Small intestine (tissue), 7 donors: ENCODE results near the gene CFAP410. TPM values are rescaled to one million over a fixed set of nuclear protein-coding genes. Genes with fewer than 3 reads are reported as not detected.

Experiments used
- DNase-seq, 2 donors: peaks; one replicate each; pipeline versions ENCODE4 v3.0.0 to v3.0.0-alpha.2; 2013
- FAIRE-seq: peaks from 2 replicates; lab custom pipeline; 2012; peaks lifted over from hg19 to GRCh38; lab: Jason Lieb, UNC
- H3K27ac ChIP-seq, 3 donors: one replicate each; pipeline ENCODE4 v1.5.1; 2013; ENCODE audit warnings: low read length in 2 of 3, mild to moderate bottlenecking in 2 of 3, control low read depth in 1 of 3, inconsistent platforms in 1 of 3, low read depth in 1 of 3, moderate library complexity in 1 of 3
- H3K27me3 ChIP-seq, 3 donors: one replicate each; pipeline ENCODE4 v1.6.1; 2013; ENCODE audit warnings: low read length in 3 of 3, inconsistent platforms in 1 of 3; ENCODE audit not compliant: control insufficient read depth in 3 of 3, insufficient read depth in 3 of 3
- H3K36me3 ChIP-seq, 3 donors: one replicate each; pipeline ENCODE4 v1.6.1; 2013; ENCODE audit warnings: low read length in 3 of 3, inconsistent platforms in 1 of 3, low read depth in 1 of 3, mild to moderate bottlenecking in 1 of 3, moderate library complexity in 1 of 3; ENCODE audit not compliant: control insufficient read depth in 3 of 3, insufficient read depth in 2 of 3
- H3K4me1 ChIP-seq, 3 donors: one replicate each; pipeline ENCODE4 v1.6.1; 2013; ENCODE audit warnings: low read length in 2 of 3, inconsistent platforms in 1 of 3, low read depth in 1 of 3, mild to moderate bottlenecking in 1 of 3, moderate library complexity in 1 of 3; ENCODE audit not compliant: control insufficient read depth in 3 of 3, insufficient read depth in 2 of 3
- H3K4me3 ChIP-seq, 3 donors: one replicate each; pipeline ENCODE4 v1.5.1; 2013; ENCODE audit warnings: low read length in 3 of 3, control low read depth in 1 of 3, inconsistent platforms in 1 of 3, low read depth in 1 of 3, mild to moderate bottlenecking in 1 of 3, moderate library complexity in 1 of 3
- H3K9me3 ChIP-seq, 2 donors: one replicate each; pipeline ENCODE4 v1.6.1; 2013; ENCODE audit warnings: low read depth in 1 of 2, low read length in 1 of 2; ENCODE audit not compliant: control insufficient read depth in 2 of 2, insufficient read depth in 1 of 2
- WGBS, 3 donors: extraction: QIAGEN DNeasy Blood & Tissue Kit; methylation state at CpG; one replicate each; pipeline ENCODE4 v1.1.7; 2013; 5-methylcytosine and 5-hydroxymethylcytosine counted together
- polyA plus RNA-seq, 4 donors: library from polyadenylated mRNA; stranded (reverse) in 3 of 4; unstranded in 1 of 4; fragments of 200-250 nt in 3 of 4; fragments of 120-200 nt in 1 of 4; gene quantifications; one replicate each; pipeline versions ENCODE4 v1.2.1 to v1.2.3, GENCODE V29; 2013
- donor health status: healthy with polysubstance abuse.
- donor health status: control.
- donor health status: control.
- donor health status: Bipolar disorder and iron deficiency.
- donor health status: healthy.

The CFAP410 gene
- polyA plus RNA-seq, 4 donors, result 17.9 to 35.9 (median 32.3) TPM

- Histone ChIP-seq H3K4me3 (no peak overlapping the region), H3K27ac (no peak overlapping the region), H3K36me3 (peaks cover 8 to 96% (median 14%) of the 10 kb centered on the region in 3 donors), H3K9me3 (no peaks in the 10 kb centered on the region), H3K27me3 (no peaks in the 10 kb centered on the region), H3K4me1 (no peaks in the 10 kb centered on the region)
- DNase-seq, result no peak
- FAIRE-seq, result no peak
- 83 to 85% (median 83%) methylated on average over 25 to 26 of the region's 26 CpGs for WGBS, 3 donors
Measured at GRCh38 chr21:44326716-44327602, 12.2 kb downstream of the CFAP410 start.

GRCh38 chr21:44326272-44326647, 12.9 kb downstream of the CFAP410 start:
- DNase-seq, result no peak
- Histone ChIP-seq H3K9me3 (no peaks in the 10 kb centered on the region), H3K27ac (no peak overlapping the region), H3K27me3 (no peaks in the 10 kb centered on the region), H3K4me1 (no peaks in the 10 kb centered on the region), H3K4me3 (no peak overlapping the region), H3K36me3 (peaks cover 13 to 96% (median 18%) of the 10 kb centered on the region in 3 donors)
- WGBS, 3 donors, result 89 to 92% (median 91%) methylated on average over 9 to 13 of the region's 13 CpGs
- FAIRE-seq, result no peak

GRCh38 chr21:44325386-44326271, 13.6 kb downstream of the CFAP410 start:
- DNase-seq, result no peak
- WGBS, 3 donors, result 84 to 92% (median 90%) methylated on average over 40 to 44 of the region's 44 CpGs
- Histone ChIP-seq H3K27me3 (no peaks in the 10 kb centered on the region), H3K36me3 (peaks cover 18 to 95% (median 19%) of the 10 kb centered on the region in 3 donors), H3K9me3 (no peaks in the 10 kb centered on the region), H3K4me1 (no peaks in the 10 kb centered on the region), H3K4me3 (no peak overlapping the region), H3K27ac (no peak overlapping the region)
- FAIRE-seq, result no peak

- DNase-seq (no peak), FAIRE-seq (no peak)
- H3K9me3 ChIP-seq, result no peaks in the 10 kb centered on the region
- no peak overlapping the region for H3K4me3 ChIP-seq
- 93 to 98% (median 97%) methylated on average over 6 to 11 of the region's 11 CpGs for WGBS, 3 donors
- no peak overlapping the region for H3K27ac ChIP-seq
- H3K36me3 ChIP-seq, result peaks cover 21 to 94% (median 22%) of the 10 kb centered on the region in 3 donors
- no peaks in the 10 kb centered on the region for H3K27me3 ChIP-seq
- no peaks in the 10 kb centered on the region for H3K4me1 ChIP-seq
Measured at GRCh38 chr21:44324854-44325107, 14.4 kb downstream of the CFAP410 start.

GRCh38 chr21:44324106-44324853, 14.9 kb downstream of the CFAP410 start:
- WGBS, 3 donors, result 94 to 96% (median 95%) methylated on average over 34 to 37 of the region's 37 CpGs
- no peak for FAIRE-seq
- peaks cover 21 to 96% (median 23%) of the 10 kb centered on the region in 3 donors for H3K36me3 ChIP-seq

GRCh38 chr21:44323591-44323990, 15.6 kb downstream of the CFAP410 start:
- FAIRE-seq (no peak), DNase-seq (no peak)
- WGBS, 3 donors, result 87 to 90% (median 87%) methylated on average over 18 to 20 of the region's 20 CpGs
- peaks cover 21 to 97% (median 27%) of the 10 kb centered on the region in 3 donors for H3K36me3 ChIP-seq
- no peaks in the 10 kb centered on the region for H3K9me3 ChIP-seq
- H3K27ac ChIP-seq, result no peak overlapping the region
- no peaks in the 10 kb centered on the region for H3K27me3 ChIP-seq
- no peaks in the 10 kb centered on the region for H3K4me1 ChIP-seq
- H3K4me3 ChIP-seq, result no peak overlapping the region

More at GRCh38 chr21:44324106-44324853, 14.9 kb downstream of the CFAP410 start:
- no peaks in the 10 kb centered on the region for H3K9me3 ChIP-seq
- no peaks in the 10 kb centered on the region for H3K27me3 ChIP-seq
- H3K4me3 ChIP-seq, result no peak overlapping the region
- DNase-seq, result no peak
- no peak overlapping the region for H3K27ac ChIP-seq
- H3K4me1 ChIP-seq, result no peaks in the 10 kb centered on the region

- FAIRE-seq (no peak), DNase-seq (no peak)
- Histone ChIP-seq H3K27me3 (no peaks in the 10 kb centered on the region), H3K36me3 (peaks cover 21 to 98% (median 32%) of the 10 kb centered on the region in 3 donors), H3K4me3 (no peak overlapping the region), H3K9me3 (no peaks in the 10 kb centered on the region), H3K27ac (no peak overlapping the region), H3K4me1 (no peaks in the 10 kb centered on the region)
- WGBS, 3 donors, result 92 to 95% (median 93%) methylated on average over 37 to 38 of the region's 38 CpGs
Measured at GRCh38 chr21:44322621-44323325, 16.4 kb downstream of the CFAP410 start.
